Epithelial cell of esophagus (primary cell): ENCODE measurements around the gene PIGV.
A peak's percentile ranks its signal among the peaks of the same experiment; 100 is the strongest.

Experiments used
- DNase-seq: peaks from one replicate; pipeline ENCODE4 v3.0.0; 2010; ENCODE audit warnings: low read depth
- H3K4me3 ChIP-seq: 2 replicates; pipeline ENCODE4 v1.5.1; 2011; ENCODE audit warnings: mild to moderate bottlenecking, low read length, control low read depth
- CTCF ChIP-seq: IDR thresholded peaks from 2 replicates; pipeline ENCODE4 v1.5.1; 2011; ENCODE audit warnings: low read depth, mild to moderate bottlenecking, low read length, control low read depth, inconsistent platforms; ENCODE audit not compliant: insufficient read depth; ENCODE audit errors: missing control alignments

Gene PIGV

GRCh38 chr1:26772687-26773086, 15.1 kb upstream of the PIGV start:
- TF ChIP-seq CTCF, result no peak
- H3K4me3 ChIP-seq, result no peak overlapping the region
- peak; percentile 88 for DNase-seq

DNA sequence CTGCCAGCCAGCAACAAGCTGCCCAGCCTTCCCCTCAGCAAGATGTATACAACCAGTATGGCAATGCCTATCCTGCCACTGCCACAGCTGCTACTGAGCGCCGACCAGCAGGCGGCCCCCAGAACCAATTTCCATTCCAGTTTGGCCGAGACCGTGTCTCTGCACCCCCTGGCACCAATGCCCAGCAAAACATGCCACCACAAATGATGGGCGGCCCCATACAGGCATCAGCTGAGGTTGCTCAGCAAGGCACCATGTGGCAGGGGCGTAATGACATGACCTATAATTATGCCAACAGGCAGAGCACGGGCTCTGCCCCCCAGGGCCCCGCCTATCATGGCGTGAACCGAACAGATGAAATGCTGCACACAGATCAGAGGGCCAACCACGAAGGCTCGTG, 13.3 kb upstream of the PIGV start:
- no peak for TF ChIP-seq CTCF
- H3K4me3 ChIP-seq, result no peak overlapping the region
- DNase-seq, result no peak

- no peak overlapping the region for H3K4me3 ChIP-seq
- DNase-seq, result no peak
- no peak for TF ChIP-seq CTCF
Observed at GRCh38 chr1:26775666-26776065, 12.1 kb upstream of the PIGV start.

DNA sequence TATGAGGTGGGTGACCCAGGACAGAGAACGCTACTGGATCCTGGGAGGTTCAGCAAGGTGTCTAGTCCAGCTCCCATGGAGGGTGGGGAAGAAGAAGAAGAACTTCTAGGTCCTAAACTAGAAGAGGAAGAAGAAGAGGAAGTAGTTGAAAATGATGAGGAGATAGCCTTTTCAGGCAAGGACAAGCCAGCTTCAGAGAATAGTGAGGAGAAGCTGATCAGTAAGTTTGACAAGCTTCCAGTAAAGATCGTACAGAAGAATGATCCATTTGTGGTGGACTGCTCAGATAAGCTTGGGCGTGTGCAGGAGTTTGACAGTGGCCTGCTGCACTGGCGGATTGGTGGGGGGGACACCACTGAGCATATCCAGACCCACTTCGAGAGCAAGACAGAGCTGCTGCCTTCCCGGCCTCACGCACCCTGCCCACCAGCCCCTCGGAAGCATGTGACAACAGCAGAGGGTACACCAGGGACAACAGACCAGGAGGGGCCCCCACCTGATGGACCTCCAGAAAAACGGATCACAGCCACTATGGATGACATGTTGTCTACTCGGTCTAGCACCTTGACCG, 8.6 kb upstream of the PIGV start:
- TF ChIP-seq CTCF, result no peak
- H3K4me3 ChIP-seq, result no peak overlapping the region
- DNase-seq, result no peak

- TF ChIP-seq CTCF, result no peak
- no peak overlapping the region for H3K4me3 ChIP-seq
- DNase-seq, result peak; percentile 15
Observed at GRCh38 chr1:26780344-26780957, 7.3 kb upstream of the PIGV start.

- TF ChIP-seq CTCF, result no peak
- no peak overlapping the region for H3K4me3 ChIP-seq
- no peak for DNase-seq
Observed at GRCh38 chr1:26781206-26781825, 6.4 kb upstream of the PIGV start.
